ENCODE data around the gene PDE5A. TPM values are rescaled to one million over a fixed set of nuclear protein-coding genes. Genes with fewer than 3 reads are reported as not detected.
A peak's percentile ranks its signal among the peaks of the same experiment; 100 is the strongest.
"Not testable (repeated sequence)": the region's sequence is repeated elsewhere in the genome, so short reads cannot be mapped to it uniquely, and the experiment has no call there.

Gene PDE5A
- 1 to 10 TPM in 1 of 2 experiments, under 1 TPM in 1; 0.81 to 1.1 TPM for total RNA-seq

DNA sequence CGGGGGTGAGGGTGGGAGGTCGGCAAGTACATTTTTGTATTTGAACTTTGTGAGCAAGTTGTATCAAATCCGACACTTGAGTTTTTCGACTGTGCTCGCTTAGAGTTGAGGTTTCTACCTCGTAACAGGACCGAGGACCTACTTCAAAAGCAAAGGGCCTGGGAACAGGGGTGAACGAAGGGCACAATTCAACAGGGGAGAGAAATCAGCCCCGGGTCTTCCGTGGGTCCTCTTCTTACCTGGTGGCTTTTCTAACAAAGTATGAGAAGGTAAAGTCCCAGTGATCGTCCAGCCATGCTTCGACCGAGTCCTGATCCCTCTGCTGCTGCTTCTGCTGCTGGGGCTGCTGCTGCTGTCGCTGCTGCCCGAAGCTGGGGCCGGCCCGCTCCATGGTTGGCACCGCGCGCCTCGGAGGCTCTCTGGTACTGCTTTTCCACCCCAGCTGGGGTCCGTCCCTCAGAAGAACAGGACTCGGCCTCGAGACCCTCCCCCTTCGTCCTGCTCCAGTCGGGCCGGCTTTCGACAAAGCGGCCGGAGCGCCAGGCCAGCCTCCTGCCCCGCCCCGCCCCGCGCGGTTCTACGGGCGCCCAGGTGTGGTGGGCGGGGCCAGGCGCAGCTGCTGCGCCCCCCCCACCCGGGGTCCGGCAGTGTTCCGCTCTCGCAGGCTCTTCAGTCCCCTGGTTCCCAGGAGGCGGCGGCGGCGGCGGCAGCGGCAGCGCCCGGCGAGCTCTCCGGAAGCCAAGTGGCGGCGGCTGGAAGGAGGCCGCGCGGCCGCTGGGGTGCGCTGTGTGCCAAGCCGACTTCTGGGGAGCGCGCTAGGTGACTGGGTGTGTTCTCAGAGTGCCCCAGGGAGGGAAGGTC lies at the start of gene PDE5A:
TSS of gene PDE5A (minus strand) at position 524 of the 861 bp plus-strand sequence. CDS start at position 391, 133 bp downstream.
- peak; percentile 79 for DNase-seq
- Mint-ChIP-seq H3K27ac (no peak within 1 kb of the TSS), H3K9me3 (no peaks in the 10 kb centered on the region), H3K4me1 (peaks cover 24% of the 10 kb centered on the region), H3K4me3 (peak within 1 kb of the TSS; percentile 79), H3K36me3 (ENCODE audit: low read depth) (no peaks in the 10 kb centered on the region), H3K27me3 (peaks cover 31% of the 10 kb centered on the region)
- CTCF ChIA-PET, result interaction anchor here (0.7 to 3.1 kb wide), 43 partner anchors 9 to 588 kb away, joined by 3 to 22 read pairs (median 3); a partner anchor contains a TSS
- POLR2A ChIA-PET, result interaction anchor here (1.0 kb wide), 1 partner anchor 328 kb away, joined by 3 read pairs; a partner anchor contains a TSS

DNA sequence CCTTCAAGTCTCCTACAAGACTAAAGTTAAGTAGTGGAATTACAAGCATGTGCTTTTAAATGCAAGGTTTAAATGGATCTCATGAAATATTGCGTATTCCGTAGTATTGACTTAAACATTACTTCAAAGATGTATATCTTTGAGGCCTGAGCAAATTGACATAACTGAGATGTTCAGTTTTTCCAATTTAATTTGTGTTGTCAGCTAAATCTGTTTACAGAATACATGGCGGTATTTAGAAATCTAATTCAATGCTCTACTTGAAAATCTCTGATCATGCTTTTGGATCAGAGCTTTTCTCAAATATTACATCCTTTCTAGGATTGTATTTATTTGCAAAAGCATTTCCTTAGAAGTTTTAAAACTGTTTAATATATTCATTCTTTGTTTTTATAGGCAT lies 47.5 kb upstream of the PDE5A start:
- Mint-ChIP-seq H3K27me3 (no peaks in the 10 kb centered on the region), H3K4me3 (no peak overlapping the region), H3K9me3 (no peaks in the 10 kb centered on the region), H3K4me1 (no peaks in the 10 kb centered on the region), H3K27ac (no peak overlapping the region), H3K36me3 (ENCODE audit: low read depth) (no peaks in the 10 kb centered on the region)
- POLR2A ChIA-PET, result no interaction called here
- no peak for DNase-seq
- CTCF ChIA-PET, result no interaction called here

DNA sequence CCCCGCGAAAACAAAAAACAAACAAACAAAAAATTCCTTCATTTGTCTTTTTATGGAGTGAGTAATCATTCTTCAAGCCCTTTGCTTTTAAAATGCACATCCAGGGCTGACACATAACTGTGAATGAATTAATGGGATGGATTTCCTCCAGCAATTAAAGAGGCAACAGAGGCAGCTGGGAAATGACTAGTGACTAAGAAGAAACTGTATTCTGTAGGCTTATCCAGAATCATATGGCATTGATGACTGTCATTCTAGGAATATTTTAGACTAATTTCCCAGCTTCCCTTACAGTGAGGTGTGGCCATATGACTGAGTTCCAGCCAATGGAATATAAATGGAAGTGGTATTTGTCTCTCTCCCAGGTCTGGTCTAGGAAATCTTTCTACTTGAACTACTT lies 46.8 kb upstream of the PDE5A start:
- Mint-ChIP-seq H3K4me3 (no peak overlapping the region), H3K9me3 (no peaks in the 10 kb centered on the region), H3K36me3 (ENCODE audit: low read depth) (no peaks in the 10 kb centered on the region), H3K27ac (no peak overlapping the region), H3K27me3 (no peaks in the 10 kb centered on the region), H3K4me1 (no peaks in the 10 kb centered on the region)
- ChIA-PET CTCF (no interaction called here), POLR2A (no interaction called here)
- no peak for DNase-seq

DNA sequence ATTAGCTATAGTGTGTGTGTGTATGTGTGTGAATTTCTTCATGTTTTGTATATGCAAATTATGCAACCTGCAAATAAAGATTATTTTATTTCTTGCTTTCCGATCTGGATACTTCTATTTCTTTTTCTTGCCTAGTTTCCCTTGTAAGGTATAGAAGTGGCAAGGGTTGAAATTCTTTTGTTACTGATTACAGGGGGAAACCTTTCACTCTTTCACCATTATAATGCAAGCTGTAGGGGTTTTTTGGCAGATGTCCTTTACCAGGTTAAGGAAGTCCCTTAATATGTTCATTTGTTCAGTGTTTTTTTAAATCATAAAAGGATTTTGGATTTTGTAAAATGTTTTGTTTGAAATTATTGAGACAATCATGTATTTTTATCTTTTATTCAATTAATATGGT lies 44.3 kb upstream of the PDE5A start:
- H3K4me1 Mint-ChIP-seq, result no peaks in the 10 kb centered on the region
- H3K27ac Mint-ChIP-seq, result no peak overlapping the region
- H3K4me3 Mint-ChIP-seq, result no peak overlapping the region
- ChIA-PET POLR2A (no interaction called here), CTCF (no interaction called here)
- DNase-seq, result no peak
- no peaks in the 10 kb centered on the region for H3K27me3 Mint-ChIP-seq
- H3K9me3 Mint-ChIP-seq, result no peaks in the 10 kb centered on the region
- H3K36me3 Mint-ChIP-seq (ENCODE audit: low read depth), result no peaks in the 10 kb centered on the region

DNA sequence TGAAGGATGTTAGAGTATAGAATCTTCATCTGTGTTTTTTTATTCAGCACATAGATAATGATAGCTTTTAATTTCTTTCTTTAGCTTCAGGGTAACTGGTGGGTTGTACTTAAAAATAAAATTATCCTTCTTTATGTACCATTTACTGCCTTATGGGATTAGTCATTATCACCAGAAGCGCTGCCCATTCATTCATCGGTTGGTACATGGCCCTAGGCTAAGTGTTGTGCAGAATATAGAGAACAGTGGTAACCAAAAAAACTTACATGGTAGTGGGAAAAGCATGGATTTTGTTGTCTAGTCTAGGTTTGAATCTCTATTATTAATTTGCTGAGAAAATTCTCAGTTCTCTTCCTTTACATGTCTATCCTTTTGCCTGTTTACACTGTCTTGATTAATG lies 43.5 kb upstream of the PDE5A start:
- H3K9me3 Mint-ChIP-seq, result no peaks in the 10 kb centered on the region
- H3K36me3 Mint-ChIP-seq (ENCODE audit: low read depth), result no peaks in the 10 kb centered on the region
- no peaks in the 10 kb centered on the region for H3K27me3 Mint-ChIP-seq
- H3K4me1 Mint-ChIP-seq, result no peaks in the 10 kb centered on the region
- no peak for DNase-seq
- H3K4me3 Mint-ChIP-seq, result no peak overlapping the region
- ChIA-PET CTCF (interaction anchor here (1.1 kb wide), 1 partner anchor 44 kb away, joined by 3 read pairs; the partner anchor contains the start of gene PDE5A), POLR2A (no interaction called here)
- no peak overlapping the region for H3K27ac Mint-ChIP-seq

DNA sequence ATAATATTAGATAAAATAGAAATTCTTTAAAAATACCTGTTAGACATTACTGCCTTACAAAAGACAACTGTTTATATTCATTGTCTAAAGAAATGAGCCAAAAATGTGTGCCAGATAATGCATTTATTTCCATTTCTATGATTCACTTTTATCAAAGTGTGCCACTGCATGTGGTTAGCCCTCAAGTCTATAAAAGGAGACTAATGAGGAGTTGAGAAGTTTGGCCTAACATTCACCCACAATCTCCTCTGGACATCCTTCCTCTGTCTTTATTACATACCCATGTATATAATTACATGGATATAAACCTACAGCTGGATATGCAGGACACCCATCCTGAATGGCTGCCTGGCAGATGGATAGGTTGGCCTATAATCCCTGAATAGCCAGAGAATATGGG lies 42.6 kb upstream of the PDE5A start:
- ChIA-PET CTCF (interaction anchor here (1.1 kb wide), 1 partner anchor 43 kb away, joined by 3 read pairs; the partner anchor contains the start of gene PDE5A), POLR2A (no interaction called here)
- Mint-ChIP-seq H3K4me3 (no peak overlapping the region), H3K27me3 (no peaks in the 10 kb centered on the region), H3K9me3 (no peaks in the 10 kb centered on the region), H3K36me3 (ENCODE audit: low read depth) (no peaks in the 10 kb centered on the region), H3K27ac (no peak overlapping the region), H3K4me1 (no peaks in the 10 kb centered on the region)
- no peak for DNase-seq

DNA sequence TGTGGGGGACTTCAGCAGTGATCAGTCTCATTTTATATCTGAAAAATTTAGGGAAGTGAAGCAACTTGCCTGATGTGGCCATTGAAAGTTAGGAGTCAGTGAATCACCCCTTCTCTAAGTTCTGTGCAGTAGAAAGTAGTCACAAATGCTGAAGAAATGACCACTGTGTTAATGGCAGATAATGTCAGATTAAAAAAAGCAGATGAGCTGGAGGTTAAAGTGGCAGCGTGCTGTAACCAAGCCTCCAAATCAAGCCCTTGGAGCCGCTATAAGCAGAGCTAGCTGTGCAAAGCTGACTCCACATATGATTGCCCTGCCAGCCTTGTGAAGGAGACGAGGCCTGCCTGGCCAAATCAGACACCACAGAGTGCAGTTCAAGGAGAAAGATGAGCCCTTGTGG lies 39.2 kb upstream of the PDE5A start:
- H3K27me3 Mint-ChIP-seq, result peaks cover under 1% of the 10 kb centered on the region
- POLR2A ChIA-PET, result no interaction called here
- no peak for DNase-seq
- no peaks in the 10 kb centered on the region for H3K36me3 Mint-ChIP-seq (ENCODE audit: low read depth)
- CTCF ChIA-PET, result no interaction called here
- H3K9me3 Mint-ChIP-seq, result no peaks in the 10 kb centered on the region
- no peak overlapping the region for H3K4me3 Mint-ChIP-seq
- peaks cover 8% of the 10 kb centered on the region for H3K4me1 Mint-ChIP-seq
- H3K27ac Mint-ChIP-seq, result no peak overlapping the region

DNA sequence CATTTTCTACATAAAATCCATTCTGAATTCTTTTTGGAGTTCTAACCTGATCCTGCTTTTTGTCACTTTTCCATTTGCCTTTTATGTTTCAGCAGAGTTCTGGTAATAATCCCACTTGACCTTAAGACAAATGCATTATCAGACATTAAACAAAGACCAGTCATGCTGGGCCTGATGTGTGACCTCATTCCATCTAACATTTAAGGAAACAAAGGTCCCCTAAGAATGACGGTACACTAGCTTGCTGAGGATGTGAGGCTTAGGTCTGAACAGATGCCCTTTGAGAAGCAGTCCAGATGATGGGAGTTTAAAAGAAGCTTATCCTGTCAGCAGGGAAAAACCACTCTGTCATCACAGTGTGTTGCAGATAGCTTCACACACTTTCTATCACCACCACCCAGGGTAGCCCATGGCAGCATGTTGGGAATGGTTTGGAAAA lies 38.1 kb upstream of the PDE5A start:
- no peak for DNase-seq
- Mint-ChIP-seq H3K4me1 (peaks cover 10% of the 10 kb centered on the region), H3K27ac (no peak overlapping the region), H3K36me3 (ENCODE audit: low read depth) (no peaks in the 10 kb centered on the region), H3K9me3 (no peaks in the 10 kb centered on the region), H3K27me3 (peaks cover 4% of the 10 kb centered on the region), H3K4me3 (no peak overlapping the region)
- ChIA-PET CTCF (no interaction called here), POLR2A (no interaction called here)

DNA sequence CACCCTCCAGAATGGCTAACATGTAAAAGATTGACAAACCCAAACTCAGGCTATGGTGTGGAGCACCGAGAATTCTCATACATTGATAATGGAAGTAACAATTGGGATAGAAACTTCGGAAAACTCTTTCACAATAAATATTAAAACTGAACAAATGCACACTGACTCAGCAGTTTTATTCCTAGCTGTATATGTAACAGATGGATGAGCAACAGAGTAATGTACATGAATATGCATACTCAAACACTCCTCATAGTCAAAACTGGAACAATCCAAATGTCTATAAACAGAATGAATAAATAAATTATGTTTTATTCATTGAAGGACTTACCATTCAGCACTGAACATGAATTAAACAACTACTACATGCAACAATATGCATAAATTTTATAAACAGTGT lies 37.1 kb upstream of the PDE5A start:
- H3K4me1 Mint-ChIP-seq, result peaks cover 10% of the 10 kb centered on the region
- no peaks in the 10 kb centered on the region for H3K9me3 Mint-ChIP-seq
- H3K36me3 Mint-ChIP-seq (ENCODE audit: low read depth), result no peaks in the 10 kb centered on the region
- H3K27me3 Mint-ChIP-seq, result peaks cover 7% of the 10 kb centered on the region
- ChIA-PET CTCF (no interaction called here), POLR2A (no interaction called here)
- no peak overlapping the region for H3K4me3 Mint-ChIP-seq
- H3K27ac Mint-ChIP-seq, result no peak overlapping the region
- DNase-seq, result no peak

DNA sequence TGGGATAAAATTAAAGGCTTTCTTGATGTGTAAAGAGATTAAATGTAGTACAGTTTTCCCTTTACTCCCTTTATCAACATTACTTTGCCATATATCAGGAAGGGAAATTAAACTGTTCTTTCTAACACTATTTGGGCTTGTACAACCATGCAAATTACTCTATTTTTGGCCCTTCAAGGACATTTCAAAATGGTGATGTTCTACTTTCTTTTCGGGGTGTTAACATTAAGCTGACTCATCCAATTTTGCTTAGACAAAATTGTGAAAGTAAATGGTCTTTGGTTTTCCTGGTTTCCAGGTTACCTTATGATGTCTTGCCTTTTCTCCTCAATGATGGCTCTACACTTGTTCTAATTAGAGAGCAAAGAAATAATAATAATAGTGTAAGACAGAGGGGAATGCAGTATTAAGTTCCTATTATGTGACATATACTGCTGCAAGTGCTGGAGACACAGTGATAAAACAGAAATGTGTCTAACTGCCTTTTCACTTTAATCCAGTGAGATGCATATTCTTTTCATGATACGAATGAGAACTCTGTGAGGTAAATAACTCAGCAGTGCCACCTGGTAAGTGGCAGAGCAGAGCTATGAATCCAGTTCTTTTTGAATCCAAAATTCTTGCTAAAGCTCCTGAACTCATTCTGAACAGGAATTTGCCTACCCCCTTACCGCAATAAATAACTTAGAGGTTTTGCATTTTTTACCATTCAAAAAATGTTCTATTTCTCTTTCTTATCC lies 35.7 kb upstream of the PDE5A start:
- POLR2A ChIA-PET, result no interaction called here
- DNase-seq, result no peak

DNA sequence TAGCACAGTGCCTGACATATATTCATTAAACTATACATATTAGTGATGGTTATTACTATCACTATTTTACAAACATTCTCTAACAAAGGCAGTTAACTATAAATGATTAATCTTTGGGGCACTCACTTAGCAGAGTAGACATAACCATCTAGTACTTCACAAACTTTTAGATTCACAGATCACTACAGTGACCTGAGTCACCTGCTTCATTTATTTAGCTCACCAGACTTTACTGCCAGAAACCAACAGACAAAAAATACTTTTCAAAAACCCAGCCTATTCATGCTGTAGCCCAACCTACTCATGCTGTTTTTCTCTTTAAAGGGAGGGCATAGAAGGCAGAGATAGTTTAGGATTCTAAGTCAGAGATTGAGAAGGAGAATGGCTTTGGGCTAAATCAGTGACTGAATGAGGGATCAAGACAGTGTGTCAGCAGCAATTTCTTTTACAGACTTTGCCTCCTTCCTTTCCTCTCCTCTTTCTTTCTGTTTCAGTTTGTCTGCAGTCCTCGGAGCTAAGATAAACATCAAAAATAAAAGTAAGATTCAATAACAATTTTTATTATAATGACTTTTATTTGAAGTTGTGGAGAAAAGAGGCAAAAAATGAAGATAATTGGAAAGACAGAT lies 34.7 kb upstream of the PDE5A start:
- POLR2A ChIA-PET, result no interaction called here
- CTCF ChIA-PET, result no interaction called here
- H3K9me3 Mint-ChIP-seq, result no peaks in the 10 kb centered on the region
- H3K4me3 Mint-ChIP-seq, result no peak overlapping the region
- peaks cover 10% of the 10 kb centered on the region for H3K27me3 Mint-ChIP-seq
- no peak for DNase-seq
- H3K36me3 Mint-ChIP-seq (ENCODE audit: low read depth), result no peaks in the 10 kb centered on the region
- H3K4me1 Mint-ChIP-seq, result peaks cover 10% of the 10 kb centered on the region
- H3K27ac Mint-ChIP-seq, result peak overlapping the region; percentile 34

More for the DNA sequence above, 35.7 kb upstream of the PDE5A start:
- peak overlapping the region; percentile 7 for H3K4me3 Mint-ChIP-seq
- H3K4me1 Mint-ChIP-seq, result peaks cover 10% of the 10 kb centered on the region
- no peak overlapping the region for H3K27ac Mint-ChIP-seq
- H3K27me3 Mint-ChIP-seq, result peaks cover 10% of the 10 kb centered on the region
- H3K9me3 Mint-ChIP-seq, result no peaks in the 10 kb centered on the region
- H3K36me3 Mint-ChIP-seq (ENCODE audit: low read depth), result no peaks in the 10 kb centered on the region
- CTCF ChIA-PET, result no interaction called here

DNA sequence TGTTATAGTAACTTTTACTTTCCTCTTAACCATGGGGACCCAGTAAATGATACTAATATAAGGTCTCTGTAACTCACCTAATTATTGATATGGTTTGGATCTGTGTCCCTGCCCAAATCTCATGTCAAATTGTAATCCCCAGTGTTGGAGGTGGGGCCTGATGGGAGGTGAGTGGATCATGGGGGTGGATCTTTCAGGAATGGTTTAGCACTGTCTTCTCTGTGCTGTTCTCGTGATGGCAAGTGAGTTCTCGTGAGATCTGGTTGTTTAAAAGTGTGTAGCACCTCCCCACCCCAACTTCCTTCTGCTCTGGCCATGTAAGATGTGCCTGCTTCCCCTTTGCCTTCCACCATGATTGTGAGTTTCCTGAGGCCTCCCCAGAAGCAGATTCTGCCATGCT lies 34.0 kb upstream of the PDE5A start:
- DNase-seq, H3K9me3 Mint-ChIP-seq: not testable (repeated sequence)

DNA sequence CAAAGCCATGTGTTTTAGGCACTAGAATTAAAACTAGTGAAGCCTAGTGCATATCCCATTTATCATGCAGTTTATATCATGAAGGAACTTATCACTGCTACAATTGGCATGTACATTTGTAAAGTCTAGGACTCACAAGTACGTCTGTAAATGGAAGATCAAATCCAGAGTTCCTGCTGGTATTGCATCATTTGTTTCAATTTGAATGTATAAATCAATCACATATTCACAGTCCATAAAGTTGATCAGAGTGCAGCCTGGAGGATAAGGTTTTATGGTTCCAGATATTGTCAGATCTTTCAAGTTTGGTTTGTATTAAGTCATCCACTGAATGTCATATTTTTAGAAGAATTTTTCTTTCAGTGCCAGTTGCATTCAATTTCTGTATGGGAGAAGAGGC lies 32.6 kb upstream of the PDE5A start:
- no peaks in the 10 kb centered on the region for H3K36me3 Mint-ChIP-seq (ENCODE audit: low read depth)
- DNase-seq, result no peak
- no peak overlapping the region for H3K27ac Mint-ChIP-seq
- H3K27me3 Mint-ChIP-seq, result peaks cover 10% of the 10 kb centered on the region
- H3K4me1 Mint-ChIP-seq, result peaks cover 10% of the 10 kb centered on the region
- no peak overlapping the region for H3K4me3 Mint-ChIP-seq
- CTCF ChIA-PET, result no interaction called here
- H3K9me3 Mint-ChIP-seq, result no peaks in the 10 kb centered on the region
- POLR2A ChIA-PET, result no interaction called here

More for the DNA sequence above, 34.0 kb upstream of the PDE5A start:
- H3K36me3 Mint-ChIP-seq (ENCODE audit: low read depth); H3K4me3 Mint-ChIP-seq; H3K27ac Mint-ChIP-seq; CTCF ChIA-PET; POLR2A ChIA-PET: not testable (repeated sequence)
- Mint-ChIP-seq H3K4me1 (peaks cover 10% of the 10 kb centered on the region), H3K27me3 (peaks cover 10% of the 10 kb centered on the region)
